Measurements from ENCODE around the gene ZNF750.

The ZNF750 gene

GRCh38 chr17:82883419-82884031, 43.7 kb upstream of the ZNF750 start:
- in situ Hi-C loops (cut with HindIII; ENCODE audit: low pct_ligation_motif_present, low sequenced_read_pairs) = no loop called here
- H3K4me3 ChIP-seq (ENCODE audit: low read depth, low read length) = no peak overlapping the region
- DNase-seq = no peak
- no peak for TF ChIP-seq CTCF (IDR thresholded peaks at IDR 0.05; ENCODE audit: low read depth, low read length, missing control alignments)
- no peaks in the 10 kb centered on the region for H3K36me3 ChIP-seq (replicated peaks)
- H3K27ac ChIP-seq = no peak overlapping the region
- no peaks in the 10 kb centered on the region for H3K27me3 ChIP-seq (replicated peaks)

- in situ Hi-C loops (cut with HindIII; ENCODE audit: low pct_ligation_motif_present, low sequenced_read_pairs) = no loop called here
- Histone ChIP-seq H3K36me3 (replicated peaks) (no peaks in the 10 kb centered on the region), H3K27ac (no peak overlapping the region), H3K4me3 (ENCODE audit: low read depth, low read length) (no peak overlapping the region), H3K27me3 (replicated peaks) (no peaks in the 10 kb centered on the region)
- no peak for TF ChIP-seq CTCF (IDR thresholded peaks at IDR 0.05; ENCODE audit: low read depth, low read length, missing control alignments)
- no peak for DNase-seq
Observed at GRCh38 chr17:82882715-82883418, 43.0 kb upstream of the ZNF750 start.

GRCh38 chr17:82881900-82882714, 42.3 kb upstream of the ZNF750 start:
- Histone ChIP-seq H3K4me3 (ENCODE audit: low read depth, low read length) (no peak overlapping the region), H3K27me3 (replicated peaks) (no peaks in the 10 kb centered on the region), H3K36me3 (replicated peaks) (no peaks in the 10 kb centered on the region), H3K27ac (no peak overlapping the region)
- in situ Hi-C loops (cut with HindIII; ENCODE audit: low pct_ligation_motif_present, low sequenced_read_pairs) = no loop called here
- TF ChIP-seq CTCF (IDR thresholded peaks at IDR 0.05; ENCODE audit: low read depth, low read length, missing control alignments) = no peak
- no peak for DNase-seq

- no peak for TF ChIP-seq CTCF (IDR thresholded peaks at IDR 0.05; ENCODE audit: low read depth, low read length, missing control alignments)
- DNase-seq = no peak
- no peak overlapping the region for H3K27ac ChIP-seq
- H3K4me3 ChIP-seq (ENCODE audit: low read depth, low read length) = no peak overlapping the region
- in situ Hi-C loops (cut with HindIII; ENCODE audit: low pct_ligation_motif_present, low sequenced_read_pairs) = no loop called here
- H3K27me3 ChIP-seq (replicated peaks) = no peaks in the 10 kb centered on the region
- no peaks in the 10 kb centered on the region for H3K36me3 ChIP-seq (replicated peaks)
Observed at GRCh38 chr17:82881324-82881823, 41.6 kb upstream of the ZNF750 start.

GRCh38 chr17:82880620-82881323, 41.0 kb upstream of the ZNF750 start:
- no peak overlapping the region for H3K27ac ChIP-seq
- no peak for TF ChIP-seq CTCF (IDR thresholded peaks at IDR 0.05; ENCODE audit: low read depth, low read length, missing control alignments)
- no peak for DNase-seq
- no peaks in the 10 kb centered on the region for H3K36me3 ChIP-seq (replicated peaks)
- in situ Hi-C loops (cut with HindIII; ENCODE audit: low pct_ligation_motif_present, low sequenced_read_pairs) = no loop called here
- H3K4me3 ChIP-seq (ENCODE audit: low read depth, low read length) = no peak overlapping the region
- H3K27me3 ChIP-seq (replicated peaks) = no peaks in the 10 kb centered on the region

Data from brain microvascular endothelial cell (primary cell).